Smooth muscle cell of the brain vasculature (primary cell): Measurements from ENCODE around the gene SNAPC4.
"Not testable (repeated sequence)": the region's sequence is repeated elsewhere in the genome, so short reads cannot be mapped to it uniquely, and the experiment has no call there.

Experiments
- DNase-seq: peaks from one replicate; pipeline ENCODE4 v3.0.0-alpha.2; 2012; ENCODE audit warnings: low read depth, low spot score

Gene SNAPC4

DNA sequence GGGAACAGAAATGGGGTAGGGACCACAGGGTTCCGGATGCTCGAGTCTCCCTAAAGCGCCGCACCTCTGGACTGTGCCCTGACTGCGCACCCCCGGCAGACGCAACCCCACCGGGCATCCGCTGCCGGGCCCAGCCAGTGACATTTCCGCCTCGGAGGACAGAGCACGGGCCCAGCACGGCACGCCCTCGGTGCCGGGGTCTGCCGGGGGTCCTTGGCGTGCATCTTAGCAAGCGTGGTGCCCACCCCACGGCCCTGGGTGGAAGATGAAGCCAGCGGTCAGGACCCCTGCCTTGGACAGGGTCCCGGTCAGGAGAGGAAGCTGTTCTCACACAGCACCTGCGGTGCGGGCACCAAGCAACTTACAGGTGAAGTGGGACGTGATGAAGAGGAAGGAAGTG, 32.6 kb upstream of the SNAPC4 start:
- DNase-seq, result no peak

DNA sequence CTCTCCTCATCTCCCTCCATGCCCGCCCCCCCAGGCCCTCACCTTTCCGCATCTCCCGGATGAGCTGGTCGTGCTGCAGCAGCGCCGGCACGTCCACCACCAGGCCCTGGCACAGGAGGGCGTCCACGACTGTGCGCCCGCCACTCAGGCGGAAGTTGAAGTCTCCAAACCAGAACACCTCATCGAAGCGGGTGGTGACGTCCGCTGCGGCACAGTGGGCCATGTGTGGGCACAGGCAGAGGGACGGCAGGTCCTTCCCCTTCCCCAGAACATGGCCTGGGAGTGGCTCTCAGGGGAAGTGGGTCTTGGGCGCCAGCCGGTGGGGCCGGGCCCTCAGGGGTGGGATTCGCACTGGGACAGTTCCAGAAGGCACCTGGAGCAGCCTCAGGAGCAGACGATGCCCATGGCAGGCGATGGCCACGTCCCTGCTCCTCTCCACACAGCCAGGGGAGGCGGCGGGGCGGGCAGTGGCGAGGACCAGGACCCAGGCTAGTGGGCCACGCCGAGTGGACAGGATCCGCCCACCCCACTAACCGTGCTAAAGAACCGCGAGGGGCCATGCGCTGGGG, 31.9 kb upstream of the SNAPC4 start:
- DNase-seq, result no peak

DNA sequence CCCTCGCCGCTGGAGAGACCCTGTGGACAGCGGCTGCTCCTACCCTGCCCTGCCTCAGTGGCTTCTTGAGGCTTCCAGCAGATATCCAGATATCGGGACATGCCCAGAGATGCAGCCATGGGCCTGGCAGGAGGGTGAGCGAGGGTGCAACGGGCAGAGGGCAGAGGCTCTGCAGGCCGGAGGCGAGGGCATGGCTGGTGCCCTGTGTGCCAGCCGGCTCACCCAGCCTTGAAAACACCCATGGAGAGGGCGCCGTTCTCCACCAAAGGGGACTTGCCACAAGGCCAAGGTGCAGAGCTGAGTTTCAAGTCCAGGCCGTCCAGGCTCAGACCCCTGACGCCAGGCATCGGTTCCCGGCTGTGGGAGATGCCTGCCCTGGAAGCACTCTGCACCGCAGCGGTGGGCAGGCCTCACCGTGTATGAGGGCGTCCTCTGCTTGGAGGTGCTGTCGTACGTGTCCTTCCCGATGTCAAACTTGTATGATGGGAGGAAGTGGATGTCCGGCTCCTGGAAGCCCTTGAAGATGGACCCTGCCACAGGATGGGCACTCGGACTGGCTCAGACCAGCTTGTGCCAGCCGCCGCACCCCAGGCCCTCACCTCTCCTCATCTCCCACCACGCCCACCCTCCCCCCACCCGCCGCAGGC, 30.7 kb upstream of the SNAPC4 start:
- DNase-seq, result no peak

DNA sequence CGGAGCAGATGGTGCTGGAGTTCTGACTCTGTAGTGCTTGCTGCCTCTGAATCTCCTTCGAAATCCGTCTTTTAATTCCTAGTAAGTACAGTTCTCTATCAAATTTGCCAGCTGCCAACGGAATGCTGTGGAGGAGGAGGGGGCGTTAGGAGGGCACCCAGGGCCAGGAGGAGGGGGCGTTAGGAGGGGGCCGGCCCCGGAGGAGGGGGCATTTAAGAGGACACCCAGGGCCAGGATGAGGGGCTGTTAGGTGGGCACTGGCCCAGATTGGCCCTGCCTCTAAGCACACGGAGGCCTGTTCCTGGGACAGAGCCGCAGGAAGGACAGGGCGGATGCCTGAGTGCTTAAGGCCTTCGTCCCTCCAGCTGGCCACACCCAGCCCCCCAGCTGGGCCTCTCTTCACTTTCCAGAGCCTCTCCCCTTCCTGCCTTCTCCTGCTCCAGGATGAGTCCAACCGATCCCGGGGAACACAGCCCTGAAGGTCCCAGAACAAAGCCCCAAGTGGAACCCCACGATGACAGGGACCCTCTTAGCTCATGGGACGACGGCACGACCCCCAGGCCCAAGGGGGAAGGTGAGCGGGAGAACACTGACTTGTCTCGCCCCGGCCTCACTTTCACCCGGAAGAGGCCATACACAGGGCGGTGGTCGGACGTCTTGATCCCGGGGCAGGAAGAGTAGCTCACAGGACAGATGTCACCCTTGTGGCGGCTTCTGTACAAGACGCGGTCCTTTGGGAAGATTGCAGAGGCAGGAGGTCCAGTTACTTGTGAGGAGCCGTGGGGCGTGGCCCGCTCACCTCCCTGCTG, 29.9 kb upstream of the SNAPC4 start:
- no peak for DNase-seq

DNA sequence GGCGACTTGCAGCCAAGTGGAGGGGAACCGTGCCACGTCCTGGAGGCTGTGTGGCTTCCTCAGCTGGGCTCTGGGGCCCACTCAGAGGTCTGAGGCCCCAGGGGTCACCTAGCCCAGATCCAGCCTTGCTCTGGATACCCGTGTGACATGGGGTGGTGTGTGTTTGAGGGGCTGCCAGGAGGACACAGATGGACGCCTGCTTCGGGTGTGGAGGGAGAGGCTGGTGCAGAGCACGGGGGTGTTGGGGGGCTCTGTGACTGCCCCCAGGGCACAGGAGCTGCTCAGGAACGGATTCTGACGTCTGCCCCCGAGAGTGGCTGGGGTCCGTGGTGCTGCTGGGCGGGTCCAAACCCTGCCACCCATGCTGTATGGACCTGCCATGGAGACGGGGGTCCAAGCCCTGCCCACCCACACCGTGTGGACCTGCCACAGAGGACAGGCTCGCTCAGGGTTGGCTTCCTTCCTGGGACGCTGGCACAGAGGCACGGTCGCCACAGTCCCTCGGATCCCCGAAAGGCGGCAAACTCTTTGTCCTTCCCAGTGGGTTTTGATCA, 29.2 kb upstream of the SNAPC4 start:
- DNase-seq, result no peak

DNA sequence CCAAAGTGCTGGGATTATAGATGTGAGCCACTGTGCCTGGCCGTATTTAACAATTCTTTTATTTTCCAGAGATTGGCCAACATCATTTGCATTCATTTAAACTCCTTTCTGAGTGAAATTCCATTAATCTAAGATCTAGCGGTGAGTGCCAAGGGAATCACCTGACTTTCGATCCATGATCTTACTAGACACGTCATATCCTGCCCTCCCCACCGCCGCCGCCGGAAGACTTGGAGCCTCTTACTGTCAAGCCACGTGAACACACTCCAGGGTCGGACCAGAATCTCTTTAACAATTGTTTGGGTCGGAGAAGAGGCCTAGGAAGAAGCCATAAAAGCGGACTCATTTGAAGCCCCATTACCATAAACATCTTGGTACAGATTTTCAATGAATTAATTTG, 26.8 kb upstream of the SNAPC4 start:
- no peak for DNase-seq

DNA sequence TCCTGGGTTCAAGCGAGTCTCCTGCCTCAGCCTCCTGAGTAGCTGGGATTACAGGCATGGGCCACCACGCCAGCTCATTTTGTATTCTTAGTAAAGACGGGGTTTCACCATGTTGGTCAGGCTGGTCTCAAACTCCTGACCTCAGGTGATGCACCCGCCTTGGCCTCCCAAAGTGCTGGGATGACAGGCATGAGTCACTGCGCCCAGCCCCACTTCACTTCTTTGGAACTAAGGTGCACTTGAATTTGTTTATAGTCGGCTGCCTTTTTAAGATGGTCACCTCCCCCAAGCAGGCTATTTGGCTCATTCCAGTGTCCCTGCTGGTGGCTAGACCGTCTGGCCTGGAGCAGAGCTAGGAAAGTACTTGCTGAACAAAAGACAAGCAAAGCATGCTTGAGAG, 25.4 kb upstream of the SNAPC4 start:
- DNase-seq, result not testable (repeated sequence)

DNA sequence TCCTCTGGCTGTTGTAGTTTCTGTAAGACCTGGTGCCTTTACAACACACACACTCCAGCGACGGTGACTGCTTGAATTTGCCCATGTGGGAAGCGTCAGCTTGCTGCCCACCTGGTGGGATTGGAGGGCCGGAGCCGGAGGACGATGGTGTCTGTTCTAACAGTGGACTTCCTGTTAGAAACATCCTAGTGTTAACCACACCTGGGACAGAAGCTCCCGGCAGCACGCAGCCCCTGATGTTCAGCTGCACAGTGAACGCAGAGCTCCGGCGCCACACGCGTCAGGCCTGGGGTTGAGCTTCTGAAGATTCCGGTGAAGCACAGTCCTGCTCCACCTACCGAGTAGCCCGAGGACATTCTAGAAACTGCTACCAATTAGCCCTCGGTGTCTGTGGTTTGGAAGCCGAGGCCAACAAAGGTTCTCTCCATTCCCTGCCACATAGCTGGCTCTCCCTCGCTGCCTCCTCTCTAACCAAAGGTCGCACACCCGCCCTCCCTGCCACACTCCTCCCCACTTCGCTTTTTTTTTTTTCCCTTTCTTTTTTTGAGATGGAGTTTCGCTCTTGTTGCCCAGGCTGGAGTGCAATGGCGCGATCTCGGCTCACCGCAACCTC, 24.9 kb upstream of the SNAPC4 start:
- no peak for DNase-seq

DNA sequence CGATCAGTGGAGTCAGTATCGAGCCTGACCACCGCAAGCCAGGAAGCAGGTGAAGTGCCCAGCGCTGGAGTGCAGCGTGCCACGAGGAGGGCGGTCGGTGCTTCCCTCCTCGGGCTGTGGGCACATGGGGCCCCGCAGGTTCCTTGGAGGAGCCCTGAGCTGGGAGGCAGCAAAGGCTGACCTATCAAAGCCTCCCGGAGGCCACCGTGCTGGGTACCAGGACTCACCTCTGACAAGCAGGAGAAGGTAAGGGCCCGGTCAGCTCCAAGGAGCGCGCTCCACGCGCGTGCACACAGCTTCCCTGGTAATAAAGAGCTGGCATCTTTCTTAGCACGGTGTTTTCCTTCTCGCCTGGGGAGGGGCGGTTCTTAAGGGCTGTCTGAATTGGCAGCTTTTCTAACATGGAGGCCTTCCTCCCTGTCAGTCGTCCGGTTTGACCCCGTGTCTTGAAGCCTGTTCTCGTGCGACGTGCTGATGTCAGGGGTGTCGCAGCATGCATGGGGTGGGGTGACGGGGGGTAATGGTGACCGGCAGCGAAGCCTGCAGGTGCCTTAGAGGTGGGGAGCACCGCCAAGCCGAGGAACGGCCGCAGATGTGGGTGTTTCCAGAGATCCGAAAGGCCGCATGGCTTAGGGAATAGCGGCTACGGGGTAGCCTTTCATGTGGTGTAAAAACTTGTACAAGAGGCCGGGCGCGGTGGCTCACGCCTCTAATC, 23.6 kb upstream of the SNAPC4 start:
- DNase-seq, result no peak

DNA sequence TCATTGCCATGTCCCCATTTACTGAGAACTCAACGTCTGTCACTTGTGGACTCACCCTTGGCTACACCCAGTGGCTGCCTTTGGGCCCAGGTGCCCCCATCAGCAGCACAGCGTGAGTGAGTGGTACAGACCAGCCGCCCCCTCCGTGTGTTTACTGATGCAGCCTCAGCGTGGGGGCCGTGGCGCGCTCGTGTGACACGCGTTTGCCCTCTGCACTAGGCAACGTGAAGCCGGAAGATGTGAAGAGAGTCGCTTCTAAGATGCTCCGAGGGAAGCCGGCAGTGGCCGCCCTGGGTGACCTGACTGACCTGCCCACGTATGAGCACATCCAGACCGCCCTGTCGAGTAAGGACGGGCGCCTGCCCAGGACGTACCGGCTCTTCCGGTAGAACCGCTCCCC, 22.9 kb upstream of the SNAPC4 start:
- DNase-seq, result no peak

DNA sequence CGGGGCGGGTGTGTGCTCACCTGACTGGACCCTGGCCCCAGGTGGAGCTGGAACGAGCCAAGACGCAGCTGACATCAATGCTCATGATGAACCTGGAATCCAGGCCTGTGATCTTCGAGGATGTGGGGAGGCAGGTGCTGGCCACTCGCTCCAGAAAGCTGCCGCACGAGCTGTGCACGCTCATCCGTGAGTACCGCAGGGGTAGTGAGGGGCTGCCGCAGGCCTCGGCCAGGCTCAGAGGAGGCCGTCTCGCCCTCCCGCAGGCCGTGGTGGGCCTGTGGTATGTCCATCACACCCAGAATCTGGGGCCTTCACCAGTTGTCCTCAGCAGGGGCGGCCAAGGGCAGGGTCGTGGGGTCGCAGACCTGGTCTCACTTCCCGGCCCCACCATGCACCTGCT, 21.8 kb upstream of the SNAPC4 start:
- no peak for DNase-seq

DNA sequence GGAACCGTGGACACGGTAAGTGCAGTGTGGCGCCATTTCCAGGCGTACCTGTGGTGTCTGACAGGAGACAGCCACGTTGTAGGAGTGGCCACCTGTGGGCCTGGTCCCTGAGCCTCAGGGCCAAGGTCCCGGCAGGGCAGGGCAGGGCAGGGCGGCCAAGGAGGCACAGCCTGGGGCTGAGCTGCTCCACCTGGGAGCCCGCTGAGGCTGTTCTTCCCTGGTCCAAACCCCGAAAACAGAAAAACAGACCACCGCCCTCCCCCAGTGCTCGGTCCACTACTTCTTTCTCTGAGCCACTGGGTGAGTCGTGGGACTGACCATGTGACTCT, 19.1 kb upstream of the SNAPC4 start:
- DNase-seq, result no peak

DNA sequence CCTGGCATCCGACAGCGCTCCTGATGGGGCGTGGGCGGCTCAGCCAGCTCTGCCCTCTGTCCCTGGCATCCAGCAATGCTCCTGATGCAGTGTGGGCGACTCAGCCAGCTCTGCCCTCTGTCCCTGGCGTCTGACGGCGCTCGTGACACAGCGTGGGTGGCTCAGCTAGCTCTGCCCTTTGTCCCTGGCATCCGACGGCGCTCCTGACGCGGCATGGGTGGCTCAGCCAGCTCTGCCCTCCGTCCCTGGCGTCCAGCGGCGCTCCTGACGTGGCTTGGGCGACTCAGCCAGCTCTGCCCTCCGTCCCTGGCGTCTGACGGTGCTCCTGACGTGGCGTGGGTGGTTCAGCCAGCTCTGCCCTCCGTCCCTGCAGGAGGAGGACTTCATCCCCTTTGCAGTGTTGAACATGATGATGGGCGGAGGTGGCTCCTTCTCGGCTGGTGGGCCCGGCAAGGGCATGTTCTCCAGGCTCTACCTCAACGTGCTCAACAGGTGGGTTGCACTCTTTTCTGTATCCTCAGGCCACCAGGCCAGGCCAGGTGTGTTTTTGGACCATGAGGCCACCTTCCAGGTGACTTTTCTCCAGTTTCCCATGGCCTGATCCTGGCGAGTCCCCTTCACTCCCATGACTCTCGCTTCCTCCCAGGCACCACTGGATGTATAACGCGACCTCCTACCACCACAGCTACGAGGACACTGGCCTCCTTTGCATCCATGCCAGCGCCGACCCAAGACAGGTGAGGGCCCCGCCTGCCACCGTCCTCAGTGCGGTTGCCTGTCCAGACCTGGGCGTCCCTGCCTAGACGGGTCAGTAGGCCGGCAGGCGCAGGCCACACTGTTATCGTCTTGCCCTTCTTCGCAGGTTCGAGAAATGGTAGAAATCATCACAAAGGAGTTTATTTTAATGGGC, 18.5 kb upstream of the SNAPC4 start:
- no peak for DNase-seq

DNA sequence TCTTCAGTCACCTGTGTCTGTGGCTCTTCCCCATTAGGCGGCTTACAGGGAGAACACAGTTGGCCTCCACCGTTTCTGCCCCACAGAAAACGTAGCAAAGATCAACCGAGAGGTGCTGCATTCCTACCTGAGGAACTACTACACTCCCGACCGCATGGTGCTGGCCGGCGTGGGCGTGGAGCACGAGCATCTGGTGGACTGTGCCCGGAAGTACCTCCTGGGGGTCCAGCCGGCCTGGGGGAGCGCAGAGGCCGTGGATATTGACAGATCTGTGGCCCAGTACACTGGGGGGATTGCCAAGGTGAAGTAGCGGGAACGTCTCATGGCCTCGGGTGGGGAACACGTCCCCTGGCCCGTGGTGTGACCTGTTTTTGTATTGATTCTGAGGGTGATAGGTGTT, 16.9 kb upstream of the SNAPC4 start:
- no peak for DNase-seq

DNA sequence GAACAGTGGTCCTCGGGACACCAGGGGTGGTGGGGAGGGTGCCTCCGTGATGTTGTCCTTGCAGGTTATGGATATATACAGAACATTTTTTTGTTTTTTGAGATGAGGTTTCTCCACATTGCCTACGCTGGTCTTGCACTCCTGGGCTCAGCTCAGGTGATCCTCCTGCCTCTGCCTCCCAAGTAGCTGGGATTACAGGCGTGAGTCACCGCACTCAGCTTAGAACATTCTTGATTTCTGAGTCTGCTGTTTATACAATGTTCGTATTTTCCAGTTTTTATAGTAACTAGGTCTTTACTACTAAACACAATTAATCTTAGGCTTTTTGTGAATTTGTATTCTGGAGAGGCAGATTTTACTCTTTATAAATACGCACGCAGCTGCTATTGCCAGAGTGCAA, 16.5 kb upstream of the SNAPC4 start:
- no peak for DNase-seq

DNA sequence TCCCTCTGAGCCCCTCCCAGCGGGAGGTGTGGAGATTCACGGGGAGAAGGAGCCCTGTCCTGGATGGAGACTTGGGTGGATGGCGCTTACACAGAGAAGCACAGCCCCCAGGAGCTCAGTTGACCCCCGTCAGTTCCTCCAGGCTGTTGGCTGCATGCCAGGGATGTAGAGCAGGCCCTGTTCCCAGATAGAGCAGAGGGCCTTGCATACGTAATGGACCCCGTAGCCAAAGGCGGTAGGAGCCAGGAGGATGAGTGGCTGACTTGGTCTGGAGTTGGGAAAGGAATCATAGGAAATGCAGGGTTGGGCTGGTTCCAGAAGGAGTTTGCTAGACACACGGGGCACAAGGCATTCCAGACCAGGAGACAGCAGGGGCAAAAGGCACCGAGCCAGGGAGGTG, 13.0 kb upstream of the SNAPC4 start:
- DNase-seq, result no peak

DNA sequence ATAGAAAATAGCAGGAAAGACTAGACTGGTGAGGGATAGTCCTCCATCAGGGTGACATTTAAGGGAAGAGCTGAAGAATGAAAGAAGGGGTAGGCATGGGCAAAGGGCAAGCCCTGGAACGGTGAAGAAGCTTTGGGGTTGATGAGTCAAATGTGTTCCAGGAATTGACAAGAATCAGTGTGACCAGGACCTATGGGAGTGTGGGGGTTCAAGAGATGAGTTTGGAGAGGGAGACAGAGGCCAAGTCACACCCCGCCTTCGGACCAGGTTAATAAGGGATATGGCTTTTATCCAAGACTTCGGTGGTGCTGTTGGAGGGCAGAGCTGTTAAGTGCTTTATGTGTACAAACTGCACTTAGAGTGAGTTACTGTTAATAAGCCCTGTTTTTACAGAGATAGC, 11.4 kb upstream of the SNAPC4 start:
- no peak for DNase-seq

DNA sequence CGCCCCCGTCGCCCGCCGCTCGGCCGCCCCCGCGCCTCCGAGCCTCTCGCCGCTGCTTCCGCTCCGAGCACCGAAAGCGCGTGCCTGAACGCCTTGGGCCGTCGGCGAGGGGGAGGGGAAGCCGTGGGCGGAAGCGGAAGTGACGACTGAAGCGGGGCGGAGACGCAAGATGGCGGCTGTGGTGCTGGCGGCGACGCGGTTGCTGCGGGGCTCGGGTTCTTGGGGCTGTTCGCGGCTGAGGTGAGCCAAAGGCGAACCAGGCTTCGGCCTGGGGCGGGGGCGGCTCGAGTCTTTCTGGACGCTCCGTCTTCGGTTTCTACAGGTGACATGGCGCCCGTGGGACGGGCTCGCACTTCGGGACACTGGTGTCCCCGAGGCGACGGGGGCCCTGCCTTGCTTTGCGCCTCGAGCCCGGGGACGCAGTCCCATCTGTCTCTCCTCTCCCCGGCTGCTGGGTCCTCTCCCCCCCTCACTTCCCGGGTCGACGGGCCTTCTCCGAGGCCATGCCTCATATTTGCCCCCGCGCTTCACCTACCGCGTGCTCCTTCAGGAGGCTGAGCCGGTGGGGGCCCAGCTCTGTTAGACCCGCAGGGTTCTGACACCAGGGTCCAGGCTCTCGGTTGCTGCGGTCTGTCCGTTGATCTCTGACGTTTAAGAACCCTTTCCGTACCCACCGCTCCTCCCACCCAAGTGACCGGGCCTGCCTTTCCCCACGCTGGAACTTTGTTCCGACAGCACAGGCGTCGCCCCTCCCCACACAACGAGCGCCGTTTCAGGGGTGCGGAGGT, 10.7 kb upstream of the SNAPC4 start, which contains the start of the genes ENTR1 and PMPCA:
Gene ENTR1 (minus strand): TSS at position 115 of the 788 bp plus-strand sequence. CDS start 217 bp downstream, outside the sequence.
Gene PMPCA (plus strand): TSS at position 159 of the 788 bp plus-strand sequence. CDS start 11 bp downstream, at position 170.
- peak; percentile 62 for DNase-seq

DNA sequence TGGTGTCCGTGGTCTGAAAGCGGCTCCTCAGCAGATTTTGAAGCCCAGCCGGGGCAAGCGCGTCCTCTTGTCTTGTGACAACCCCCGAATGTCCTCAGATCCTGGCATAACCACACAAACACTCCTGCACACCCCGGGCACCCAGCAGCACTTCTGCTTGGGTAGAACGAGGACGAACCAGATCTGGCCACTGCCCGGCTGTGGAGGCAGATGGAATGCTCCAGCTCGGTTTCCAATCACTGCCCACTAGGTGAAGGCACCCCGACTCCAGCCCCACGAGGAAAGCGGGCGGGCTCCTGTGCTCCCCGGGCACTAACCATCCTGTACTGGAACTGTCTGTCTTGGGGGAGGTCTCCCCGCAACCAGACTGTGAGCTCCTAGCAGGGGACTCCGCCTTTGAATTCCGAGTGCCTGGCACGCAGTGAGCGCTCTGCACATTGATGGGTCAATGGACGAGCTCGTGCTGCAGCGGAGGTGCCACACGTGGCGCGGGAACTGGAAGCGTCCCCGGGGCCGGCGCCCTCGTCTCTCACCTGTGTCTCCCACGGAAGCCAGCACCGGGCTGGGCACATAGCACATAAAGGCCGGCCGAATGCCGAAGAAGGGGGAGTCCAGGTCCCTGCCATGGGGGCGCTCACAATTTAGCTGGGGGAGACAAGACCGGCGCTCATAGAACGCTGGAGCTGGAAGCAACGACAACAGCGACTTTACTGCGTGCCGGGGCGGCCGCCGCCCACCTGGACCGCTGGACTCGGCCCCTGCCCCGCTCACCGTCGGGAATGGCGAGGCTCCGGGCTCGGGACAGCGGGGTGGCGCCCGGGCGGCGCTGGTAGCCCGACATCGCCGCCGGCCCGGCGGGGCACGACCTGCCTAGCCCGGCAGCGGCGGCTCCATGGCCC, 9.8 kb upstream of the SNAPC4 start:
- no peak for DNase-seq
